Measurements from ENCODE around the gene KIAA1671. TPM values are rescaled to one million over a fixed set of nuclear protein-coding genes. Genes with fewer than 3 reads are reported as not detected.

The KIAA1671 gene
- total RNA-seq, 1 experiment from 2014 or later, result 12.8 TPM

GRCh38 chr22:25027043-25027906 is 74.8 kb downstream of the KIAA1671 start:
- POLR2A ChIA-PET (ENCODE audit: low non-redundant PET), result no interaction called here

GRCh38 chr22:25027959-25028840 is 75.7 kb downstream of the KIAA1671 start:
- ChIA-PET POLR2A (ENCODE audit: low non-redundant PET) (no interaction called here), CTCF (no interaction called here)
- Histone ChIP-seq H3K4me3 (ENCODE audit: low read depth, low read length, poor library complexity, severe bottlenecking) (no peak overlapping the region), H3K27me3 (replicated peaks; ENCODE audit: insufficient read depth, low read depth, low read length, poor library complexity) (no peaks in the 10 kb centered on the region), H3K36me3 (ENCODE audit: insufficient read depth, low read length, poor library complexity, severe bottlenecking) (no peaks in the 10 kb centered on the region), H3K9me3 (ENCODE audit: low read depth, low read length, poor library complexity, severe bottlenecking) (no peaks in the 10 kb centered on the region), H3K4me1 (ENCODE audit: insufficient read depth, low read length, poor library complexity, severe bottlenecking) (no peaks in the 10 kb centered on the region), H3K27ac (ENCODE audit: low read depth, low read length, poor library complexity, severe bottlenecking) (no peak overlapping the region)
- no peak for DNase-seq (ENCODE audit: low spot score)
- intact Hi-C loops (cut with micrococcal nuclease; ENCODE audit: unreplicated experiment), result no loop called here
- no TSS peak for BruUV-seq (replicated peaks)
- TF ChIP-seq EZH2 (IDR thresholded peaks at IDR 0.05; ENCODE audit: borderline replicate concordance, low read depth, low read length, poor library complexity, severe bottlenecking) (no peak), CTCF (conservative IDR thresholded peaks at IDR 0.05; ENCODE audit: low read depth, low read length) (0 out of 2 replicates have a peak, but pooled peaks have one; percentile 30)

More at GRCh38 chr22:25027043-25027906, 74.8 kb downstream of the KIAA1671 start:
- no peaks in the 10 kb centered on the region for H3K9me3 ChIP-seq (ENCODE audit: low read depth, low read length, poor library complexity, severe bottlenecking)
- H3K27ac ChIP-seq (ENCODE audit: low read depth, low read length, poor library complexity, severe bottlenecking), result no peak overlapping the region
- no peak for DNase-seq (ENCODE audit: low spot score)
- H3K4me1 ChIP-seq (ENCODE audit: insufficient read depth, low read length, poor library complexity, severe bottlenecking), result no peaks in the 10 kb centered on the region
- no peaks in the 10 kb centered on the region for H3K36me3 ChIP-seq (ENCODE audit: insufficient read depth, low read length, poor library complexity, severe bottlenecking)
- H3K27me3 ChIP-seq (replicated peaks; ENCODE audit: insufficient read depth, low read depth, low read length, poor library complexity), result no peaks in the 10 kb centered on the region
- no TSS peak for BruUV-seq (replicated peaks)
- no peak overlapping the region for H3K4me3 ChIP-seq (ENCODE audit: low read depth, low read length, poor library complexity, severe bottlenecking)
- intact Hi-C loops (cut with micrococcal nuclease; ENCODE audit: unreplicated experiment), result no loop called here
- TF ChIP-seq CTCF (conservative IDR thresholded peaks at IDR 0.05; ENCODE audit: low read depth, low read length), result no peak
- CTCF ChIA-PET, result no interaction called here

- intact Hi-C loops (cut with micrococcal nuclease; ENCODE audit: unreplicated experiment), result no loop called here
- POLR2A ChIA-PET (ENCODE audit: low non-redundant PET), result no interaction called here
Measured at GRCh38 chr22:25028841-25029141, 76.3 kb downstream of the KIAA1671 start.

More at GRCh38 chr22:25028841-25029141, 76.3 kb downstream of the KIAA1671 start:
- CTCF ChIA-PET, result no interaction called here
- Histone ChIP-seq H3K27ac (ENCODE audit: low read depth, low read length, poor library complexity, severe bottlenecking) (no peak overlapping the region), H3K36me3 (ENCODE audit: insufficient read depth, low read length, poor library complexity, severe bottlenecking) (no peaks in the 10 kb centered on the region), H3K27me3 (replicated peaks; ENCODE audit: insufficient read depth, low read depth, low read length, poor library complexity) (no peaks in the 10 kb centered on the region), H3K9me3 (ENCODE audit: low read depth, low read length, poor library complexity, severe bottlenecking) (no peaks in the 10 kb centered on the region), H3K4me3 (ENCODE audit: low read depth, low read length, poor library complexity, severe bottlenecking) (no peak overlapping the region), H3K4me1 (ENCODE audit: insufficient read depth, low read length, poor library complexity, severe bottlenecking) (no peaks in the 10 kb centered on the region)
- BruUV-seq (replicated peaks), result no TSS peak
- TF ChIP-seq CTCF (conservative IDR thresholded peaks at IDR 0.05; ENCODE audit: low read depth, low read length) (no peak), EZH2 (IDR thresholded peaks at IDR 0.05; ENCODE audit: borderline replicate concordance, low read depth, low read length, poor library complexity, severe bottlenecking) (no peak)
- DNase-seq (ENCODE audit: low spot score), result no peak

All from A673 (cell line).